Endometrial microvascular endothelial cells (primary cell): ENCODE measurements around the gene UVSSA. TPM values are rescaled to one million over a fixed set of nuclear protein-coding genes. Genes with fewer than 3 reads are reported as not detected.

Experiments used
- in situ Hi-C: cut with HindIII; loops from 2 replicates; pipeline ENCODE4 v1.10.0; 2017; ENCODE audit warnings: low sequenced_read_pairs, low pct_unique_long_range_greater_than_20kb; ENCODE audit errors: inconsistent ontology term
- total RNA-seq: library from RNA; depleted of rRNA; stranded (reverse); fragments of >200 nt; gene quantifications from one replicate; pipeline ENCODE4 v1.2.3, GENCODE V29; 2015; ENCODE audit errors: inconsistent ontology term

Gene UVSSA
- total RNA-seq, 1 donor from 2014 or later, result 7.4 TPM

- in situ Hi-C loops, result no loop called here
These were observed 5.0 kb upstream of the UVSSA start for GRCh38 chr4:1342003-1342402.

DNA sequence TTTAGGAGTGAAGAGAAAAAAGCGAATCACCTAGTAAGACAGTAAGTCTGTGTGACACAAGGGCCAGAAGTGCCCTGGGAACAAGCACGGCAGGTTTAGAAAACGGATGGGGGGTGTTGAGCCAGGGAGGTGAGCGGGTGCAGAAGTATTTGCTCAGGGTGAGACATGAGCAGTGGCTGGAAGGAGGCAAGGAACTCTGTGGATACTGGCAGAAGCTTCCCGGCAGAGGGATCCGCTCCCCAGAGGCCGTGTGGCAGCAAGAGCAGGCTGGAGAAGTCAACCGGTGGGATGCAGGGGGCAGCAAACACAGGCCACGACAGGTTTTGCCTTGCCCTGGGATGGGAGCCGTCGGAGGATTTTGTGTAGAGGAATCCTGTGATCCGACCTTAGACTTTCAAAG, 2.3 kb upstream of the UVSSA start:
- in situ Hi-C loops, result no loop called here

GRCh38 chr4:1345903-1346780, 866 bp upstream of the UVSSA start:
- in situ Hi-C loops, result no loop called here

GRCh38 chr4:1347410-1347864, 429 bp downstream of the UVSSA start:
- in situ Hi-C loops, result no loop called here

- in situ Hi-C loops, result no loop called here
These were observed 1.1 kb downstream of the UVSSA start for GRCh38 chr4:1348014-1348513.

- in situ Hi-C loops, result no loop called here
These were observed 1.7 kb downstream of the UVSSA start for GRCh38 chr4:1348746-1349145.

- in situ Hi-C loops, result no loop called here
These were observed 2.6 kb downstream of the UVSSA start for GRCh38 chr4:1349359-1350168.

DNA sequence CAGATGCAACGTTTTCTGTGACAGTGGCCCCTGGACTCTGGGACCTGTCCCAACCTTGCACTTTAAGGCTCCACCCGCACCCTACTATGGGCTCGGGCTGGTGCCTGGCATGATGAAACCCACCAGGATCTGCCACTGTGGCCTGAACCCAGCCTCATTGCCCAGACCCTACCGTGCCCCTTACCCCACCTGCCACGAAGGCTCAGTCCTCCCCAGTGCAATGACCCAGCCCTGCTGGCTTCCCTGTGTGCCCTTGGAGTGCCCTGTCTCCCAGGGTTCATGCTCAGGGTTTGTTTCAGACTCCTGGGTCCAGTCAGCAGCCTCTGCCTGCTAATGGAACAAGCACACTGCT, 3.1 kb downstream of the UVSSA start:
- in situ Hi-C loops, result no loop called here

GRCh38 chr4:1351854-1352566, 5.0 kb downstream of the UVSSA start:
- in situ Hi-C loops, result no loop called here

GRCh38 chr4:1352567-1352900, 5.5 kb downstream of the UVSSA start:
- in situ Hi-C loops, result no loop called here

DNA sequence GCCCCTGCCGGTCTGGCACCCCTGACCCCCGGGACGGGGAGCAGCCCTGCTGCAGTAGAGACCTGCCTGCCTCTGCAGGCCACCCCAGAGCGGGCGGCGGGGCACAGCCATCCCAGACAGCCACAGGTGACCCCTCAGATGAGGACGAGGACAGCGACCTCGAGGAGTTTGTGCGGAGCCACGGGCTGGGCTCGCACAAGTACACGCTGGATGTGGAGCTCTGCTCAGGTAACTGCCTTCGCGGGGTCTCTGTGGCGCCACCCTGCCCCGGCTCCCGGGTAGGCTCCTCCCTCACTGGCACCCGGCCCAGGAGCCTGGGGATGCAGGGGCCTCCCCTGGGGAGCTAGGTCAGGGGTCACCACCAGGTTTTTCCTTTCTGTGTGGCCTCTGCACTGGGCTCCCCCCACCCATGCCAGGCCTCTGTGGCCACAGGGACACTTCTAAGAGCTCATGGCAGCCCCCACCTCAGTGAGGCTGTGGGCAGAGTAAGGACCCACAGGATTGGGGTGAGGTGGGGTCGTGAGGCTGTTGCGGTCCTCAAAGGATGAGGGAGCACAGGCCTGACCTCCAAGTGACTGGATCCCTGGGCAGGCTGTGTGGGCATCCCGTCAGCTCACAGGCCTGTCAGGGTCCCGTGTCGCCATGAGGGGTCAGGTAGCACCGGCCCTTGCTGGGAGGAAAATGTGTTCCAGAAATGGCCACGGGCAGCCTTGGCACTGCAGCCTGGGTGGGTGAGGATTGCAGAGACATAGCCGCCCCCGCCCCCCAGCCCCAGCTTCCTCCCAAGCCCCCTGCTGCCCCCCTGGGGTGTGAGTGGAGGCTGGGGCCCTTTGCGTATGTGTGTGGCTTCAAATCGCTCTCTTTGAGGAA, 6.4 kb downstream of the UVSSA start:
- in situ Hi-C loops, result no loop called here

GRCh38 chr4:1354136-1354982, 7.4 kb downstream of the UVSSA start:
- in situ Hi-C loops, result no loop called here

DNA sequence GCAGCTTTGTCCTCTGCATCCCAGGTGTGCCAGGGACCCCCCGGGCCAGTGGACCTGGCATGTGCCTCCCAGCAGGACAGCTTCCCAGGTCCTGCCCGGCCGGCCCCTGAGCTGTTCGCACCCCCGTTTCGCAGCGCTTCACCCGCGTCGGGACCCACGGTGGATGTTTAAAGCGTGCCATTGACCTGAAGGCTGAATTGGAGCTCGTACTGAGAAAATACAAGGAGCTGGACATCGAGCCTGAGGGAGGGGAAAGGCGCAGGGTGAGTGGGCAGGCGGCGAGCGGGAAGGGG, 7.9 kb downstream of the UVSSA start:
- in situ Hi-C loops, result no loop called here

GRCh38 chr4:1355378-1355777, 8.4 kb downstream of the UVSSA start:
- in situ Hi-C loops, result no loop called here

DNA sequence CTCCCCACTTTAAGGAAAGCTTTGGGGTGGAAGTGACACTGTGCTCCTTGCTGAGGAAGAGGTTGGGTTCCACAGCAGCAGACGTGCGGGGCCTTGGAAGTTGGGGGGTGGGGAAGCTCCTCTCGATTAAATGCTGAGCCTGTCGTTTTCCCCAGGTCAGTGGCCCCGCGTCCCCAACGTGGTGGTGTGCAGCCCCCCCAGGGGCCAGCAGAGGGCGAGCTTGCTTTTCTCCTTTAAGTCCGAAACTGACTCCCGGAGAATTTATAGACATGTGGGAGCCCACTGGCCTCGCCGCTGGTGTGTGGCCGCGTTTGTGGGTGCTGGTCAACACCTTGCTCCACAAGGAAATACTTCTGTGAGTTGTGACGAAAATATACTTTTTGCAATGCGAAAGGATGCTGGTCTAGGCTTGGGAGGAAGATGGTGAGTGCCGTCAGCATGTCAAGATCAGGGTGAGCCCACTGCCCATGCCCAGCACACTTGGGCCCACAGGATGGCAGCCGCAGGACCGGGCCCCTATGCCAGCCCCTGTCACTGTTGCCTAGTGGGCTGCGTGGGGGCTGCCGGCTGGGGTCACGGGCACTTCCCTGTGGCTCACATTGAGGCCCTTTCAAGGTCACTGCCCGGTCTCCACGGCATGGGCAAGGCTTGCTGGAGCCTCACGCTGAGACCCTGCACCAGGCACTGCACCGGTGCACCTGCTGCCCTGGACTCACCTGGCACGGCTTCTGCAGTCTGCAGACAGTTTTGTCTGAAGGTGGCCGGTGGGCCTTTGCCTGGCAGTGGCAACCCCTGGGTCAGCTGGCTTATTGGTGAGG, 9.4 kb downstream of the UVSSA start:
- in situ Hi-C loops, result no loop called here

DNA sequence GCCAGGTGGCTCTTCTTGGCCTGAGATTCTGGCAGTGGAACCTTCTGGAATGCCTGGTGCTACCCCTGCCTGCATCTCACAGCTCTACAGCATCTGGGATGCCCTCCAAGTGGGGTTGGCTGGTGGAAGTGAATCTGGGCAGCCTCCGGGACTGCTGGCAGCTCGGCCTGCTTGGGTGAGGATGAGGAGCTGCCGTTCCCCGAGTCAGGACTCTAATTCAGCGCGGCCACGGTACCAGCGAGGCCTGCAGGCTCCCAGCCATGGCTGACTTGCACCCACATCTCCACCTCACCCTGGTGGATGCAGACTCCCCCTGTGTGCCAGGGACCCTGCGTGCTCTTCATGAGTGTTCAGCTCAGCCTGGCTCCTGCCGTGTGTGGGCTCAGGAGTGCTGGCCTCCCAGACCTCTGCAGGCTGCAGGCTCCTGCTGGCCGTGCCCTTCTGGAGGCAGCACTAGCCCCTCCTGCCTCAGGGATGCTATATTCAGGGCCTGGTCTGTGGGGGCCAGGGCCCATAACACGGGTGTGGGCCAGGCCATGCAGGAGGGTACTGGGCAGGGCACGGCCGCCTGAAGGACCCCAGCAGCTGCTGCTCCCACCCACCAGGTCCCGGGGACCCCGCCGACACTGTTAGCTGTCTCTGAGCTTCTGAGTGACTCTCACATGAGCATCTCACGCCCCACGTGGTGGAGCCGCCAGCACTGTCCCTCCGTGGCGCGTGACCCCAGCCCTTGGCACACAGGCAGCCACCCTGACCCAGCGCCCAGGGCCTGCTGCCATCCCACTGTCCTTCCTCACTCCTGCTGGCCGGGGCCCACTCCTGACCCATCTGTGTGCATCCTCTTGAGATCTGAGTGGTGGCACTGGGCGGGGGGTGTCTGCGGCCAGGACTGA, 10.6 kb downstream of the UVSSA start:
- in situ Hi-C loops, result no loop called here
